Esophagus squamous epithelium (tissue), 4 donors: Measurements from ENCODE around the gene PANK4.

Source experiments
- POLR2A ChIP-seq, 4 donors: fragments of 450-650 bp; IDR thresholded peaks; one replicate each; pipeline ENCODE4 v1.6.1; 2017; ENCODE audit warnings: antibody characterized with exemption in 4 of 4, mild to moderate bottlenecking in 4 of 4, moderate library complexity in 3 of 4
- TF ChIP-seq, protein P1 (sequence below), 6 experiments: fragments of 450-650 bp in 4 of 6; fragments of 200-600 bp in 2 of 6; sonication (generic) in 2 of 6; IDR thresholded peaks; one replicate each; pipeline ENCODE4 v1.5.1; 2016 to 2019; ENCODE audit warnings: antibody characterized with exemption in 6 of 6, mild to moderate bottlenecking in 4 of 6, moderate library complexity in 4 of 6

DNA sequence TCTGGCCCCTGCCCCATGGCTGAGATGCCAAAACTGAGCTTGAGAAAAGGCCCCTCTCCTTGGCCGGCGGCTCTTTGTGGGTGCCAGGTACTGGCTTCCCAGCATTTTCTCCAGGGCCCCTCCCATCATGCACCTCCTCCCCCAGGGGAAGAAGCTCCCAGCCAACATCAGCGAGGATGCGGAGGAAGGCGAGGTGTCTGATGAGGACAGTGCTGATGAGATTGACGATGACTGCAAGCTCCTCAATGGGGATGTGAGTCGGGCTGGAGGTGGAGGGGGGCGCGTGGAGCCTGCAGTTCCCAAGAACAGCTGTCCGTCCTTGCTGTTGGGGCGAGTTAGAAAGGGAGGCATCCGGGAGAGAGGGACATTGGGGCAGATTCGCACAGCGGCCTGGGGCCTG is 36.8 kb downstream of the PANK4 start:
- TF ChIP-seq, protein P1, sequence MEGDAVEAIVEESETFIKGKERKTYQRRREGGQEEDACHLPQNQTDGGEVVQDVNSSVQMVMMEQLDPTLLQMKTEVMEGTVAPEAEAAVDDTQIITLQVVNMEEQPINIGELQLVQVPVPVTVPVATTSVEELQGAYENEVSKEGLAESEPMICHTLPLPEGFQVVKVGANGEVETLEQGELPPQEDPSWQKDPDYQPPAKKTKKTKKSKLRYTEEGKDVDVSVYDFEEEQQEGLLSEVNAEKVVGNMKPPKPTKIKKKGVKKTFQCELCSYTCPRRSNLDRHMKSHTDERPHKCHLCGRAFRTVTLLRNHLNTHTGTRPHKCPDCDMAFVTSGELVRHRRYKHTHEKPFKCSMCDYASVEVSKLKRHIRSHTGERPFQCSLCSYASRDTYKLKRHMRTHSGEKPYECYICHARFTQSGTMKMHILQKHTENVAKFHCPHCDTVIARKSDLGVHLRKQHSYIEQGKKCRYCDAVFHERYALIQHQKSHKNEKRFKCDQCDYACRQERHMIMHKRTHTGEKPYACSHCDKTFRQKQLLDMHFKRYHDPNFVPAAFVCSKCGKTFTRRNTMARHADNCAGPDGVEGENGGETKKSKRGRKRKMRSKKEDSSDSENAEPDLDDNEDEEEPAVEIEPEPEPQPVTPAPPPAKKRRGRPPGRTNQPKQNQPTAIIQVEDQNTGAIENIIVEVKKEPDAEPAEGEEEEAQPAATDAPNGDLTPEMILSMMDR (IDR thresholded peaks at IDR 0.05), result no peak
- TF ChIP-seq POLR2A (IDR thresholded peaks at IDR 0.05), result no peak
